ENCODE measurements around the gene TACR2. TPM values are rescaled to one million over a fixed set of nuclear protein-coding genes. Genes with fewer than 3 reads are reported as not detected.

Gene TACR2
- total and polyA plus RNA-seq, 2 experiments from 2014 or later: not detected

GRCh38 chr10:69426376-69426727 is 9.6 kb upstream of the TACR2 start:
- Histone ChIP-seq H3K79me2 (replicated peaks; ENCODE audit: insufficient read depth) (no peaks in the 10 kb centered on the region), H2AFZ (peak overlapping the region; percentile 76; the same call in 1 of the 2 replicates), H3K4me3 (no peak overlapping the region), H4K20me1 (replicated peaks; ENCODE audit: insufficient read depth) (no peaks in the 10 kb centered on the region), H3K4me2 (no peak overlapping the region), H3K36me3 (ENCODE audit: insufficient read depth) (no peaks in the 10 kb centered on the region), H3K27ac (ENCODE audit: low read depth) (no peak overlapping the region), H3K9me2 (ENCODE audit: insufficient read depth) (peaks cover 11% of the 10 kb centered on the region; the same call in 1 of the 2 replicates), H3K27me3 (ENCODE audit: insufficient read depth) (no peaks in the 10 kb centered on the region), H3K4me1 (ENCODE audit: insufficient read depth) (no peaks in the 10 kb centered on the region), H3F3A (replicated peaks; ENCODE audit: low read depth) (no peaks in the 10 kb centered on the region)
- Mint-ChIP-seq H3K4me3 (no peak overlapping the region), H3K27me3 (ENCODE audit: insufficient read depth, low read depth, poor library complexity) (peaks cover 7% of the 10 kb centered on the region), H3K9me3 (no peaks in the 10 kb centered on the region; the same call in 2 of the 3 replicates), H3K27ac (no peak overlapping the region), H3K36me3 (ENCODE audit: low read depth) (no peaks in the 10 kb centered on the region), H3K4me1 (peaks cover 6% of the 10 kb centered on the region)
- no peak for TF ChIP-seq CTCF (conservative IDR thresholded peaks at IDR 0.05; ENCODE audit: low read depth in 2 of 2)
- TF ChIP-seq ZNF331 (CRISPR knock-in tag; IDR thresholded peaks at IDR 0.05; ENCODE audit: low read depth): no peak
- DNase-seq (ENCODE audit: low spot score) (no peak), ATAC-seq (no peak; the same call in 2 of the 3 replicates)

- Histone ChIP-seq H3K36me3 (ENCODE audit: insufficient read depth) (no peaks in the 10 kb centered on the region), H3K27me3 (ENCODE audit: insufficient read depth) (no peaks in the 10 kb centered on the region), H3K4me3 (no peak overlapping the region), H2AFZ (peak overlapping the region; percentile 76; the same call in 1 of the 2 replicates), H3K4me2 (no peak overlapping the region), H3K4me1 (ENCODE audit: insufficient read depth) (no peaks in the 10 kb centered on the region), H4K20me1 (replicated peaks; ENCODE audit: insufficient read depth) (no peaks in the 10 kb centered on the region), H3F3A (replicated peaks; ENCODE audit: low read depth) (no peaks in the 10 kb centered on the region), H3K9me2 (ENCODE audit: insufficient read depth) (peaks cover 11% of the 10 kb centered on the region; the same call in 1 of the 2 replicates), H3K79me2 (replicated peaks; ENCODE audit: insufficient read depth) (no peaks in the 10 kb centered on the region), H3K27ac (ENCODE audit: low read depth) (no peak overlapping the region)
- H3K9me3 Mint-ChIP-seq: no peaks in the 10 kb centered on the region; the same call in 2 of the 3 replicates
- peaks cover 6% of the 10 kb centered on the region for H3K4me1 Mint-ChIP-seq
- ATAC-seq (no peak), DNase-seq (ENCODE audit: low spot score) (no peak)
- H3K4me3 Mint-ChIP-seq: no peak overlapping the region
- no peaks in the 10 kb centered on the region for H3K36me3 Mint-ChIP-seq (ENCODE audit: low read depth)
- no peak overlapping the region for H3K27ac Mint-ChIP-seq
- peaks cover 7% of the 10 kb centered on the region for H3K27me3 Mint-ChIP-seq (ENCODE audit: insufficient read depth, low read depth, poor library complexity)
- TF ChIP-seq CTCF (conservative IDR thresholded peaks at IDR 0.05; ENCODE audit: low read depth in 2 of 2) (no peak), ZNF462 (CRISPR knock-in tag; IDR thresholded peaks at IDR 0.05) (no peak), NANOG (IDR thresholded peaks at IDR 0.05; ENCODE audit: borderline replicate concordance) (no peak), ZNF331 (CRISPR knock-in tag; IDR thresholded peaks at IDR 0.05; ENCODE audit: low read depth) (no peak), ETS1 (IDR thresholded peaks at IDR 0.05) (no peak), JUNB (IDR thresholded peaks at IDR 0.05; ENCODE audit: unreplicated experiment) (no peak), POLR2AphosphoS5 (IDR thresholded peaks at IDR 0.05; ENCODE audit: low read depth) (no peak)
Observed at GRCh38 chr10:69425511-69426298, 9.0 kb upstream of the TACR2 start.

All from GM23338 (cell line).